HG03025 (cell line): ENCODE results near the gene HMCN1.

Source experiments
- ATAC-seq: cut with Tn5 transposase; IDR thresholded peaks from one replicate; pipeline ENCODE4 v1.9.1; 2021; ENCODE audit warnings: mild to moderate bottlenecking, moderate library complexity; ENCODE audit not compliant: unreplicated experiment, low FRiP score

HMCN1 gene

DNA sequence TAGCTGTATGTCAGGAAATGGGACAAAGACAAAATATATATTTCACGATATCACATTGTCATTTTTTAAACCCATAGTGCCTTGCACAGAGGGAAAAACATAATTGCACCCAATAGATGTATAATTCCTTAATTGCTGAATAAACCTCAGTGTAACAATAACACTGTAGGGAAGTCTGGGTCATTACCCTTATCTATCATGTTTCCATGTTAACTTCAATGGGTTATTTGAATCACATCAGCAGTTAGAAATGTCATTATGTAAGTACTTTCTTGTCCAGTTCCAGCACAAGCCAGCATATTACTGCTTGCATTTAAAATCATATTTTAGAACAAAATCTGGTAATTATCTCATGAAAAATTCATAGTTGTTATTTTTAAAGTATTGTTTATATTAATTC lies 222.7 kb downstream of the HMCN1 start:
- ATAC-seq: no peak

DNA sequence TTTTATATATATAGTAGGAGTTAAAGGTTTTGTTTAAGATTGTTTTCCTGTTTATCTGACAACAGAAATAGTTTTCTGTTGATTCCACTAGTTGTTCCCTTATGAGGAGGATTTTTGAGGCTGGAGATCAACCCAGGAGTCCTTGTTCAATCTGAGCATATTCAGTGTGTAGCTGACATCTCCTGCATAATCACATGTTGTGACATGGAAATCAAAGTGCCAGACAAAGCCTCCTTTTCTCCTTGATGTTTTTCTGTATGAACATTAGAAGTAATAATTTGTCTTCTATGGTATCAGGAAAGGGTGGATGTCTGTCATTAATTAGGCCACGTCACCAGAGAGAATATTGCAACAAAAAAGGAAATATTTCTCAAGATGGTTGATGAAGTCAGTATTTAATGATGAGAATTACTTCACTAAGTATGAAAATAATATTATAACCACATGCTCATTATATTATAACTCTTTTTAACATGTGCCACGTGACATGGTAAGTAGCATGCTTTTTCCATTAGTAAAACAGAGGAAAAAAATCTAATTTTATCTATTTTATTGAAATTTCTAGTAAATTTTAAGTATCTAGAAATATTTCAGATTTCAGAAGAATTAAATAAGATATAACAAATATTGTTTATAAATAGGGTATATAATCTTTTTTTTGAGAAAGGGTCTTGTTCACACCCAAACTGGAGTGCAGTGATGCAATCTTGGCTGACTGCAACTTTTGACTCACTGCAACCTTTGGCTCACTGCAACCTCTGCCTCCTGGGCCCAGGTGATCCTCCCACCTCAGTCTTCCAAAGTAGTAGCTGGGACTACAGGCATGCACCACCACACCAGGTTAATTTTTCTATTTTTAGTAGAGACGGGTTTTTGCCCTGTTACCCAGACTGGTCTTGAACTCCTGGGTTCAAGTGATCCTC lies 223.5 kb downstream of the HMCN1 start:
- ATAC-seq: no peak

DNA sequence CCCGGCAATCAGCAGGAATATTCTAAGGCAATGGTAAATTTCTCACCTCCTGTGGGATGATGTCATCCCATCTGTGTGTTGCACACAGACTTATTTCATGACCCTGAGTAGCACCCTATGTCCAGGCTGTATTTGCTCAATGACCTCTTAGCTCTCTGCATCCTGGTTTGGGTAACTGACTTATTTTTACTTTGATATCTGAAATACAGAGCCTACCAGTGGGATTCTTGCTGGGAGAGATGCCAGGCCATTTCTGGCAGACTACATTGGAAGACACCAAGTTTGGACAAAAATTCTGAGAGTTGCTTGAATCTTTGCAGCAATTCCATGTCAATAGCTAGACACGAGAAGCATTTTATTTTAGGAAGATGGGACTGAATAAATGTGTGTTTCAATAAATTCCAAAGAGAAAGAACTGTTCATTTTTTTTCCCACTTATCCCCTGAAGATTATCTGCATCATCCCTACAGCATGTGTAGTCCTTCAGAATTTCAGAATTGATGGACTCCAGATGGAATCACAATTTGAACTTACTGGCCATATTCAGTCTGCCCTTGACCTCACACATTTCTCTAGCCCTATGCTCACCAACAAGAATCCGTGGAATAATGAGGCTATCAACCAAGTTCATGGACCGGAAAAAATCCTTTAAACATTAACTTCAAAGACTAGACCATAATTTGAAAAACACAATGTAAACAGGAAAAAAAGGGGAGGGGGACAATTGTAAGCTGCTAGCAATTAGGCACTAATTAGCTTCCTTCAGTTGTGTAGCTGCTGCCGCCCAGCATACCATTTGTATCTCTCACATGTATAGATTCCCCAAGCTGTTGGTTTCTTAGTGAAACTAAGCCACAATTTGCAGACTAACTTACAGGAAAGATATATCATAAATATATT lies 226.5 kb downstream of the HMCN1 start:
- no peak for ATAC-seq

DNA sequence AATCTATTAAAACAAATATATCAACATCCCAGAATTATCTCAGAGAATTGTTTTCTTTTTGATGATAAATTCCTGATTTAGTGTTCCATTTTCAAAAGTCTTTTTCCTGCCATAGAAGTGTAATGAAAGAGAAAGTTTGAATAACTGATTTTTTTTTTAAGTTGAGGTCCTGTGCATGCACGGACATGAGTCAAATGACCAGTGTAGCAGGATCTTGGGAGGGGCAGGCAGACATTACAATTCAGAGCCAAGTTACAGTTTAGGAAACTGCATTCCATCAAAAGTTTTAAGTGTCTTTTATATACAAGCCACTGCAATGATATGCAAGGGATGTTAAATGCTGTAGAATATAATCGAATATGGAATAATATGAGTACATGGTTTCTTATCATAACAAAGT lies 227.5 kb downstream of the HMCN1 start:
- no peak for ATAC-seq

DNA sequence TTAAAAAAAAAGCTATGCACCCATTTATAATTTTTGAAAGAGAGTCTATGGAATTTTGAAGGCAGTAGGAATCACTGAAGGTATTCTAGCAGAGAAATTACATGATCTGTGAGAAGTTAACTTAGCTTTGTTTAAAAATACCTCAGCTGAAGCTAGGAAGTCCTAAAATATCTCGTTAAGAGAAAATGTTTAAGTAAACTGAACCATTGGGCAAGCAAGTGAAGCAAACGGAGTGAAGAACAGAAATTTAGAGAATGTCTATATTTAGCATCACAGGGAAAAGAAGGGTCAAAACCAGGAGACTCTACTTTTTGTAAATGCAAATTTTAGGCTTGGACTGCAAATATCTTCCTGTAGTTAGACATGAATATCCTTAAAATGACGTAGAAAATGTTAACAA lies 230.8 kb downstream of the HMCN1 start:
- ATAC-seq: no peak

DNA sequence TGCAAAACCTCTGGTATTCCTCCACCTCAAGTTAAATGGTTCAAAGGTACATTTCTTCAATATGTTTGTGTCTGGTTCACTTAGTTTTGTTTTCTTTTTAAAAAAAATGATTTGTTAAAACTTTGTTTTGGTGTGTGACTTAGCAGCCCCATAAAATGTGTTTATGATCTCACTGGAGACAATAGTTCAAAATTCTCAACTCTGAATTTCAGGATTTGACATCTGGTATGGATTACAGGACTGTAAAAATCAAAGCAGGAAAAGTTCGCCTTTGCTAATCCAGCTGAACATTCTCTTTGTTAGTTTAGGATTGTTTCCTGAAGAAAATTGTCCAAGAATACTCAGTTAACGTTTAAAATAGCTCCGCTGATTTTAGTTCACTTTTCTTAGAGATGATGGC lies 231.7 kb downstream of the HMCN1 start:
- ATAC-seq: no peak

DNA sequence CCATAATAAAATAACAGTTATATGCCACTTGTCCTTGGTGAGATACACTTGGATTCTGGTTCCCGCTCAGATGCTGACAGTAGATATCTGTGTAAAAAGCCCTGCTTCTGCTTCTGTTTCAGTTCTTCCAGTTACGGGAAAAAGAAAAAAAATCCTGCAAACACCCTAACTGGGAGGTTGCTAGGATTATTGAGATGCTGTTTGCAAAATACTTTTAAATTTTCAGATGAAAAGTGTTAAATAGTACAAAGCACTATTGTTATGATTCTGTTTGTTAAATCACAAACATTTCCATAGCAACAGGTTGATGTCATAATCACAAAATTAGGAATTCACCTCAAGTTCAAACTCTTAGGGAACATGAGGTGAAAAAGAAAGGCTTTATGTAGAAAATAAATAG lies 232.3 kb downstream of the HMCN1 start:
- no peak for ATAC-seq

DNA sequence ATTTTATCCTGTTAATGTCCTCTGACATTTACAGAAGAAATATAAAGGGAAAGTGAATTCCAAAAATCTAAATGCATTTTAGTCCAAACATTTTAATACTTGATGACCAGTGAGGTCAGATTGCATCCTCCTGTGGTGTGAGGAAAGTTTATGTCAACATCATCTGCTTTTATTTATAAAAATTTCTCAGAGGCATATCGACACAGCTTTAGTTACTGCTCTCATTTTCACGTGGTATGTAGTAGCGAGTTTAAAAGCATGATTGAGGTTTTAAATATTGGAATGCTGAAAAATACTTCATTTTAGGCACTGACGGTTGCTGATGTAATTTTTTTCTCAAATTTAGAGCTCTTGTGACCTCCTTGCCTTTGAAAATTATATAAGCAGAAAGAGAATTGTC lies 234.8 kb downstream of the HMCN1 start:
- ATAC-seq: no peak

DNA sequence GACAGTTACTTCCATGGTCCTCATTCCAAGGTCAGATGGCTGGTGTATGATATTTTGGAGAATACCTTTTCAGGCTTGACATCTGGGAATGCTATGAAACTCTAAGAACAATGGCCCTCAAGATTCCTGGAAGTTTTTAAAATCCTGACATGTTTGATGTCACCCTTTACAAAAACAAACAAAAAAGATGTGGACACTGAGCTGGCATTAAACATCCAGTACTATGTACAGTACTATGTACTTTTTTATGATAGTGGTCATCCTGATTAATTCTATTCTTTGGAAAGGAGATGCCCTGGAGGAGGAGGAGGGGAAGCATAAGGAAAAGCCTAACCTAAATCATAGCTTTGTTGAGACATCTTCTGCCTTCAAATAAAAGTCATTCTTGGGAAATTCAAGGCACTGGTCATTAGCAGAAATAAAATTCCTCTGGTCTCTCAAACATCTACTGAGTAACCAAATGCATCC lies 235.4 kb downstream of the HMCN1 start:
- ATAC-seq: no peak

DNA sequence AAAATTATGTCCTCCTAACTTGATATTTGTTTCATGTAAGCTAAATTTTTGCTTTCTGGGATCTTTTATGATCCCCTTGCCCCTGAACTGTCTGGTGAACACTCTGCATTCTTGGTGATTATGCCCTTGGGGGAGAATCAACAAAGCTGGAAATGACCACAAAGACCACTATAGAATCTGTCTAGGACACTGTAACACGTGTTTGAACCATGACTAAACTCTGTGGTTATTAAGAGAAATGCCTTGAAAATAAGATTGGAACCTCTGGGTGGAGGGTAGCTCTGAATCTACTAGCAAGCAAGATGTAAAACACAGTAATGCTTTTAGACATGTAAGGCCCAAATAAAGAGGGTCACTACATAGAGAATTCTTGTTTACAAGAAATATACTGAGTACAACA lies 237.5 kb downstream of the HMCN1 start:
- no peak for ATAC-seq

DNA sequence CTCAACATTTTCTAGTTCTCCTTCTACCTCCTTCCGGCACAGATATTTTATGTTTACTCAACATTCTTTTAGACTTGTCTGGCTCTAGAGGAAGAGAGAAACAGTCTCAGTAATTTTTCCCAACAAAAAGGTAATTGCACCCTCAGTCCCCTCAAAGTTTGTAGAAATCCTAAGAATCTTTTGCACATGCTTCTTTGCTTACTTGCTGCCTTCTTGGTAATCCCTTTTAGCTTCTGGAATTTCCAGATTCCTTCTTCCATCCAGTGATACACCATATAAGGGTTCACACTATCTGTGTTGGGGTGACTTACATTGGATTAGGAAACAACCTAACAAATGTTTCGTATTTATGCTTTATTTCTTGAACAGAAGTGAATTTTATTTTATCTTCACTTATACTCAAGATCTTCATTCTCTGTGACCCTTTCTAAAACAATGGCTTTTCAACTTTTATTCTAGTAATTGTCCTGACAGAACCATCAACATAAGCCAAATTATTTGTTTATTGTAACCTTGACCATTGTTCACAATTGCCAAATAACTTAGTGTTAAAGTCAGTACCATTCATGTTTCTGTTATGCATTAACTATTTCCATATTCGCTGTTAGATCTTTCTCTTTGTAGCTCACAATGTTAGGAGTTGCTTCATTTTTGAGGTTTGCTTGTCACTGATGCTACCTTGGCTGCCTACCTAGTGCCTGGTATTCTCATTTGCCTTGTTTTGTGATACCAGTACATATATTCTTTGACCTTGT lies 238.1 kb downstream of the HMCN1 start:
- ATAC-seq: no peak

DNA sequence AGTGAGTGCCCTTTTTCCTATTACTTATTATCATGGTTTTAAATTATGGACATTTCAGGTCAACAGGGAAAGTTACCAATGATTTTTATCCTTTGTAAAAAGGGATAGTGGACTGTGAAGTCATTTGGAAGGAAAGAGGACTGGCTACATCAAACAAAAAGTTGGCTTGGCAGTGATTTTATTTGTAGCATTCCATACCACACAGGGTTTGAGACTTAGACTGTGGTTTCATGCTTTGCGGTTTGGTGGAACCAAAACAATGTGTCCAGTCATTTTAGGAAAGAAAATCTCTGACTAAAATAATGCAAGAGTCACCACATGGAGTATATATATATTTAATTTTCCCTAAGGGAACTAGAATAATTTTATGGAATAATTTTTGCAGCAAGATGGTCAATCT lies 239.5 kb downstream of the HMCN1 start:
- ATAC-seq: no peak

DNA sequence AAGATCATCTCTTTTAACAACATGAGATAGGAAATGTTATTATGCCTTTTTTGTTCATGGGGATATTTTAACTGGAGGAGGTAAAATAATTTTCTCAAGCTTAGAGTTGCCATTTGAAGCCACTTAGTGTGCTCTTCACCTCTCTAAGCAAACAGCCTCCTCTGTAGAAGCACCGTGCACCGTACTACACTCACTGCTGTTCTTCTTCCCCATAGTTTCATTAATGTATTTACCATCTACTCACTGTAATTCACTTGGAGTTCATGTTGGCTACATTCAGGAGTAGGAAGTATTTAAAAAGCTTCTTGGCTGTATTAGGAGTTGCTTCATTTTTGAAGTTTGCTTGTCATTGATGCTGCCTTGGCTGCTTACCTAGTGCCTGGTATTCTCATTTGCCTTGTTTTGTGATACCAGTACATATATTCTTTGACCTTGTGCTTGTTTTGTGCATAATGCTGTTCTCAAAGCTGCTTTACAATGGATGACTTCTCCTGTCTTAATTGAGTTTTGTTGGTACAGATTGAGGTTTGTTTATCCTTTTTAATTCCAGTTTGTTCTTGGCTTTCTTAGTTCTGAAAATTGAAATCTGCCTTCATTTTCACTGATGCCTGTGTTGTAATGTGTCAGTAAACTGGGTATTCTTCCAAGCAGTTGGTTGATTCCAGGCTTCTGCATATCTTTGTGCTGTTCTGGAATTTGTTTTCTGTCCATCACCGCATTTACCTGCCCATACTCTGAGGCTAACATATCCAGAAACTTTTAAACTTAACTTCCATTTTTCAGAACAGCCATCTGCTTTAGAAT lies 240.4 kb downstream of the HMCN1 start:
- ATAC-seq: no peak

DNA sequence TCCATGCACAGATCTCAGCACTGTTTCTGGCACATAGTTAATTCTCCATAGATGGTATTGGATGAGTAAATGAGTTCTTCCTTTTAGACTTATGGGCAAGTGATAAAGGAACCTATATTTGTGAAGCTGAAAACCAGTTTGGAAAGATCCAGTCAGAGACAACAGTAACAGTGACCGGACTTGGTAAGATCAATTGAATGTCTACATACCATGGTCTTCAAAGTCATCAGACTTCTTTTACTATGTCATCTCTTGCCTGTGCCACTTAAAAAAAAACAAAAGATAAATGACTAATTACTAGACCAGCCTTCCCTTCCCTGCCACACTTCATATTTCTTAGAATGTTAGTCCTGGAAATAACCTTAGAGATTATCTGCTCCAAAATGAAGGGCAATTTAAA lies 246.7 kb downstream of the HMCN1 start:
- no peak for ATAC-seq

DNA sequence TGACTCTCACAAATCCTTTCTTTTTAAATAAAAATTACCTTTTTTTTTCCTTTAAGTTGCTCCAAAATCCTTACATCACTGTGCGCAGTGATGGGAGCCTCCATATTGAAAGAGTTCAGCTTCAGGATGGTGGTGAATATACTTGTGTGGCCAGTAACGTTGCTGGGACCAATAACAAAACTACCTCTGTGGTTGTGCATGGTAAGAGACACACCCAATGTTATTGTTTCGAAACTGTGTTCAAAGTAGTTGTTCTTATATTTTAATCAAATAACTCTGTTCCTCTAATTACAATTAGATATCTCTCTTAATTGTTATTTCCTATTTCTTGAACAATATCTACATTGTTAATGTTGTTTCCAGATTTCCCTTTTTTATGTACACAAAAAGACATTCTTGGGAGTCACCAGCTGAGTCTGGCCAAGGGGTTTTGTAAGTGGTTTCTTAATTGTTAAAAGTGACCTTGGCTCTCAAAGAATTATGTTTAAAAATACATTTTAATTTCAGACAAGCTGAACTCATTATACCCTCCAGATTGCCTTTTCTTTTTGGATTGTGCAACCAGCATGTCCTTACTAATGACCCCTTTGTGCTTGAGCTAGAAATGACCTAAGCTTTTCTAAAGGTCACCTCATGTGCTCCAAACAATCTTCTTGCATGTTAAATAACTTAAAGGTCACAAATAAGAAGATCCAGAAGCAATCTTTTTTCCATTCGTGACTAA lies 250.1 kb downstream of the HMCN1 start:
- ATAC-seq: no peak

DNA sequence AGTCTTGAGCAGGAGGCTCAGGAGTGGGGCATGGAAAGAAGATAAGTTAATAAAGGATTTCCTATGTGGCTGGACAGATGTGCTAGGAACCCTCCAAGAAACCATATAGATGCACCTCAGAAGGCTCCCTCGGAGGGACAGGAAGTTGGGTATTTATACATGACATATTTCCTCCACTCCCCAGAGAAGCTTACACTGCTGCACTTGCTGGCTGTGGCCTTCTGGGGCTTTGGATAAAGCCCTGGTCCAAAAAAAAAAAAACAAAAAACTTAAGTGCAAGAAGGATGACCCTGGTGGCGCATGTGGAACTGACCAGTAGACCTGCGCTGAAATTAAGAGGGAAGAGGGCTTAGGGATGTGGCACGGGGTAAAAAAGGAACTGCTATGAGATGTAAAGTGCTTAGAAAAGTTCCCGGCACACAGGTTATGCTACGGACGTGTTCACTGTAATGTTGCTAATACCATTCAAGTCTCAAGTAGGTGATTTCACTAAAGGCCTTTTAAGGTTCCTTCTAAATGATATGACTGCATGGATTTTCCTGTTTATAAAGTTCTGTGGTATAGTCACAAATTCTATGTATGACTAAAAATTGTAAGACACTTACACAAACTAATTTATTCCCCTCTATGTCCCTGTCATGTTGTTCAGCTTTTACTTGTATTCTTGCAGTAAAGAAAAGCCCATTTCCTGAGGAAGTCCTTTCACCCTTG lies 253.6 kb downstream of the HMCN1 start:
- no peak for ATAC-seq

DNA sequence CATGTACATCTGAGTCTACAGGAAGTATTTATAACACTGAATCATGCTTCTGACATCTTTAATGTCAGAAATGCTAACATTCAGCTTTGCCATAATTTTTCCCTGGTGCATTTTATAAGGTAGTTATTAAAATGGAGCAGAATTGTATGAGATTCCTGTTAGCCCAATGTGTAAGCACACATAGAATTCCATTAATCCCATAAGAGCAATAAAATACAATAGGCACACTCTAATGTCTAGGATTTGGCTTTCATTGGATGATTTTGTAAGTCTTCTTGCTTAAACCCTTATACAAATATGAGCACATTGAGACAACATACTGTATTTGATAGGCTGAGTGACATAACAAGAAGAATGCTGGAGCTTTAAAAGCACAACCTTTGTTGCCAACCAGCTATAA lies 256.4 kb downstream of the HMCN1 start:
- no peak for ATAC-seq

DNA sequence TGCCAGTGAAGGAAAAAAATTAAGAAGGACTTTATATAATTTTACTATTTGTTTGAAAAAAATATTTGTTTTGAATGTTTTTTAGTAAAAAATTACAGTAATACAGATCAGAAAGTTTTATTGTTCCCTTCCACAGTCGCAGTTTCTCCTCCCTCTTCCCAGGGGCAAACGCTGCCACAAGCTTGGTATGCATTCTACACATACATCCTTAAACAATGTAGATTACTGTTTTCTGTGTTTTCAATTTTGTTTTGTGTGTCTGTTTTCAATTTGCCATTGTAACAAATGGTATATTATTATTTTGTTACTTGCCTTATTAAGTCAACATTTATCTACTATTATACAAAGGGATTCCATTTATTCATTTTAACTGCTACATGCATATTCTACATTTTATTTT lies 257.1 kb downstream of the HMCN1 start:
- no peak for ATAC-seq

DNA sequence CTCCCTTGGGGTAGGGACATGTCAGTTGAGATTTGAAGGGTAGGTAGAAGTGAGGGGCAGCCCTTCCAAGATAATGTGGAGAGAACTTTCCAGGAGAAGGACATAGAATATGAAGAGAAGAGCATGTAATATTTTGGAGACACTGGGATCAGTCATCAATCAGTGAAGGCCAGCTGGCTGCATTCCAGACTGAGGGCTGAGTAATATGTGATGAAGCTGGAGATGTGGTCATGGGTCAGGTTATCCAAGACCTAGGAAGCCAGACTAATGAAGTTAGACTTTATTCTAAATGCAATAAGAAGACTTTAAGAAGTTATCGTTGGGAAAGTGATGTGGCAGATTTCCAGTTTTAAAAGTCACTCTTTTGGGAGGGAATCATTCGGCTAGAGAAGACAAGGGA lies 262.0 kb downstream of the HMCN1 start:
- ATAC-seq: no peak
